ENCODE results near the gene WDR91.

GRCh38 chr7:135180122-135180521 lies 31.2 kb downstream of the WDR91 start:
- no peak for TF ChIP-seq CTCF (conservative IDR thresholded peaks at IDR 0.05; ENCODE audit: low read length)
- no peak for TF ChIP-seq EZH2phosphoT487 (IDR thresholded peaks at IDR 0.05; ENCODE audit: borderline replicate concordance)
